ENCODE results near the gene CNTN5. TPM values are rescaled to one million over a fixed set of nuclear protein-coding genes. Genes with fewer than 3 reads are reported as not detected.
A peak's percentile ranks its signal among the peaks of the same experiment; 100 is the strongest.

The CNTN5 gene
- polyA plus RNA-seq, 1 of the 3 experiments (the other 2 are of a cell fraction): not detected

DNA sequence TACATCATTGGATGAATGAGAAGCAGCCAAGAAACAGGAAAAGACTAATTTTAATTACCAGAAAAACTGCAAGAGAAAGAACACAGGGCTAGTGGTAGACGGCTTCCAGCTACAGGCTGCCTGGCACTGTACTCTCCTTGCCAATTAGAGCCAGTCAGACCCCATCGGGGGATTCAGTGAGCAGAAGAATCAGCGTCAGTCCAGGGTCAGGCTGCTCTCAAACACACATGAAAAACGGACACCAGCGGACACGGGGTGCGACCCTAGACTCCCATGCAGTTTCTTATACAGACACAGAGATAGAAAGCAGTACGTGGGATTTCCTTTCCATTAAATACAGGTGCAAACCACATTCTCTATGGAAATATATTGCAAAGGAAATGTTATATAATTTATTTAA, 1.1 kb upstream of the CNTN5 start:
- ChIA-PET POLR2A (no interaction called here), CTCF (interaction anchor here (0.7 kb wide), 1 partner anchor 666 kb away, joined by 4 read pairs; no protein-coding TSS in a partner anchor)
- no peaks in the 10 kb centered on the region for H3K79me2 ChIP-seq (ENCODE audit: insufficient read depth)
- no peaks in the 10 kb centered on the region for H4K20me1 ChIP-seq (ENCODE audit: insufficient read depth)
- no peaks in the 10 kb centered on the region for H3K9me3 ChIP-seq
- TF ChIP-seq EP300 (IDR thresholded peaks at IDR 0.05; ENCODE audit: borderline replicate concordance in 1 of 2, low read depth in 1 of 2, low read length in 1 of 2) (no peak), TCF12 (IDR thresholded peaks at IDR 0.05) (no peak), YY1 (IDR thresholded peaks at IDR 0.05; ENCODE audit: low read depth) (no peak), GATA2 (CRISPR knock-in tag; IDR thresholded peaks at IDR 0.05) (no peak), RAD21 (IDR thresholded peaks at IDR 0.05; ENCODE audit: low read length) (no peak), NFIC (IDR thresholded peaks at IDR 0.05; ENCODE audit: borderline replicate concordance) (no peak), SMC3 (IDR thresholded peaks at IDR 0.05; ENCODE audit: low read depth, low read length) (no peak), TEAD4 (IDR thresholded peaks at IDR 0.05; ENCODE audit: borderline replicate concordance, insufficient read depth) (no peak), JUND (IDR thresholded peaks at IDR 0.05) (no peak)
- TF ChIP-seq, protein P1, sequence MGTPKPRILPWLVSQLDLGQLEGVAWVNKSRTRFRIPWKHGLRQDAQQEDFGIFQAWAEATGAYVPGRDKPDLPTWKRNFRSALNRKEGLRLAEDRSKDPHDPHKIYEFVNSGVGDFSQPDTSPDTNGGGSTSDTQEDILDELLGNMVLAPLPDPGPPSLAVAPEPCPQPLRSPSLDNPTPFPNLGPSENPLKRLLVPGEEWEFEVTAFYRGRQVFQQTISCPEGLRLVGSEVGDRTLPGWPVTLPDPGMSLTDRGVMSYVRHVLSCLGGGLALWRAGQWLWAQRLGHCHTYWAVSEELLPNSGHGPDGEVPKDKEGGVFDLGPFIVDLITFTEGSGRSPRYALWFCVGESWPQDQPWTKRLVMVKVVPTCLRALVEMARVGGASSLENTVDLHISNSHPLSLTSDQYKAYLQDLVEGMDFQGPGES (IDR thresholded peaks at IDR 0.05; ENCODE audit: low read depth, low read length): no peak
- TF ChIP-seq, protein P2, sequence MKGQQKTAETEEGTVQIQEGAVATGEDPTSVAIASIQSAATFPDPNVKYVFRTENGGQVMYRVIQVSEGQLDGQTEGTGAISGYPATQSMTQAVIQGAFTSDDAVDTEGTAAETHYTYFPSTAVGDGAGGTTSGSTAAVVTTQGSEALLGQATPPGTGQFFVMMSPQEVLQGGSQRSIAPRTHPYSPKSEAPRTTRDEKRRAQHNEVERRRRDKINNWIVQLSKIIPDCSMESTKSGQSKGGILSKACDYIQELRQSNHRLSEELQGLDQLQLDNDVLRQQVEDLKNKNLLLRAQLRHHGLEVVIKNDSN (IDR thresholded peaks at IDR 0.05; ENCODE audit: borderline replicate concordance, low read depth): no peak
- TF ChIP-seq, protein P3, sequence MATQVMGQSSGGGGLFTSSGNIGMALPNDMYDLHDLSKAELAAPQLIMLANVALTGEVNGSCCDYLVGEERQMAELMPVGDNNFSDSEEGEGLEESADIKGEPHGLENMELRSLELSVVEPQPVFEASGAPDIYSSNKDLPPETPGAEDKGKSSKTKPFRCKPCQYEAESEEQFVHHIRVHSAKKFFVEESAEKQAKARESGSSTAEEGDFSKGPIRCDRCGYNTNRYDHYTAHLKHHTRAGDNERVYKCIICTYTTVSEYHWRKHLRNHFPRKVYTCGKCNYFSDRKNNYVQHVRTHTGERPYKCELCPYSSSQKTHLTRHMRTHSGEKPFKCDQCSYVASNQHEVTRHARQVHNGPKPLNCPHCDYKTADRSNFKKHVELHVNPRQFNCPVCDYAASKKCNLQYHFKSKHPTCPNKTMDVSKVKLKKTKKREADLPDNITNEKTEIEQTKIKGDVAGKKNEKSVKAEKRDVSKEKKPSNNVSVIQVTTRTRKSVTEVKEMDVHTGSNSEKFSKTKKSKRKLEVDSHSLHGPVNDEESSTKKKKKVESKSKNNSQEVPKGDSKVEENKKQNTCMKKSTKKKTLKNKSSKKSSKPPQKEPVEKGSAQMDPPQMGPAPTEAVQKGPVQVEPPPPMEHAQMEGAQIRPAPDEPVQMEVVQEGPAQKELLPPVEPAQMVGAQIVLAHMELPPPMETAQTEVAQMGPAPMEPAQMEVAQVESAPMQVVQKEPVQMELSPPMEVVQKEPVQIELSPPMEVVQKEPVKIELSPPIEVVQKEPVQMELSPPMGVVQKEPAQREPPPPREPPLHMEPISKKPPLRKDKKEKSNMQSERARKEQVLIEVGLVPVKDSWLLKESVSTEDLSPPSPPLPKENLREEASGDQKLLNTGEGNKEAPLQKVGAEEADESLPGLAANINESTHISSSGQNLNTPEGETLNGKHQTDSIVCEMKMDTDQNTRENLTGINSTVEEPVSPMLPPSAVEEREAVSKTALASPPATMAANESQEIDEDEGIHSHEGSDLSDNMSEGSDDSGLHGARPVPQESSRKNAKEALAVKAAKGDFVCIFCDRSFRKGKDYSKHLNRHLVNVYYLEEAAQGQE (IDR thresholded peaks at IDR 0.05; ENCODE audit: low read depth, low read length): no peak
- 8% methylated on average over 8 of the region's 8 CpGs for WGBS (ENCODE audit: low lambda C conversion rate)
- H3F3A ChIP-seq (replicated peaks; ENCODE audit: insufficient read depth): no peaks in the 10 kb centered on the region
- H3K4me1 ChIP-seq (ENCODE audit: control insufficient read depth in 1 of 2, insufficient read depth in 2 of 2, low read depth in 1 of 2, low read length in 1 of 2): peaks cover 0 to 9% of the 10 kb centered on the region in 2 experiments; a peak in 1 of 4 replicates
- H3K4me2 ChIP-seq: peak overlapping the region; percentile 39; the same call in 1 of the 2 replicates
- no peaks in the 10 kb centered on the region for H3K9me2 ChIP-seq
- H3K36me3 ChIP-seq (replicated peaks in 1 of 2; ENCODE audit: control insufficient read depth in 1 of 2, insufficient read depth in 2 of 2, low read length in 1 of 2): no peaks in the 10 kb centered on the region
- peaks cover 9% of the 10 kb centered on the region; the same call in 1 of the 2 replicates for H3K27me3 ChIP-seq (ENCODE audit: insufficient read depth)
- H3K9ac ChIP-seq: no peak overlapping the region
- H2AFZ ChIP-seq (ENCODE audit: low read depth): no peak overlapping the region
- peak; percentile 4 for DNase-seq
- H3K4me3 ChIP-seq (ENCODE audit: low read depth in 2 of 2, low read length in 1 of 2): no peak overlapping the region
- no peak overlapping the region for H3K27ac ChIP-seq (ENCODE audit: low read depth in 2 of 2, low read length in 1 of 2)

DNA sequence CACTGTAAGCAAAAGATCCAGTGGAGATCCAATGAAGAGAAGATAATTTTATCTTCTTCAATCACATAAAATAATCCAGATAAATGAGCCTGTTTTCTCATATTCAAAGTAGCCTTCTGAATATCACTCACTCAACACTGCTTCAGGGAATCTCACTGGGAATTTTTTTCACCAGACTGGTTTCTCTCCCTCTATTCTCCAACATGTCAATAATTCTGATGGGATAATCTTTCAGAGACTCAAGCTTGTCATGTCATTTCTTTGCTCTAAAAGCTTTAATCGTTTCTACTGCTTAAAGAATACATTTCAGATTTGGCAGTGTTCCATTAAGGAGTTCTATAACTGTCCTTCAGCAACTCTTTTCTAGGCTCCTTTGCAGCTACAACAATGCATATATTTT, 16.3 kb downstream of the CNTN5 start:
- POLR2A ChIA-PET: no interaction called here
- 3% methylated on average over 1 of the region's 1 CpG for WGBS (ENCODE audit: low lambda C conversion rate)
- TF ChIP-seq MEF2A (IDR thresholded peaks at IDR 0.05; ENCODE audit: borderline replicate concordance, low read depth): no peak
- TF ChIP-seq EZH2phosphoT487 (IDR thresholded peaks at IDR 0.05; ENCODE audit: borderline replicate concordance, low read depth): no peak
- no peak for TF ChIP-seq YY1 (IDR thresholded peaks at IDR 0.05; ENCODE audit: low read depth)
- no peak for TF ChIP-seq MXI1 (IDR thresholded peaks at IDR 0.05; ENCODE audit: low read depth, low read length)
- TF ChIP-seq JUND (IDR thresholded peaks at IDR 0.05): no peak
- no peak for TF ChIP-seq TEAD4 (IDR thresholded peaks at IDR 0.05; ENCODE audit: borderline replicate concordance, insufficient read depth)
- TF ChIP-seq, protein P4, sequence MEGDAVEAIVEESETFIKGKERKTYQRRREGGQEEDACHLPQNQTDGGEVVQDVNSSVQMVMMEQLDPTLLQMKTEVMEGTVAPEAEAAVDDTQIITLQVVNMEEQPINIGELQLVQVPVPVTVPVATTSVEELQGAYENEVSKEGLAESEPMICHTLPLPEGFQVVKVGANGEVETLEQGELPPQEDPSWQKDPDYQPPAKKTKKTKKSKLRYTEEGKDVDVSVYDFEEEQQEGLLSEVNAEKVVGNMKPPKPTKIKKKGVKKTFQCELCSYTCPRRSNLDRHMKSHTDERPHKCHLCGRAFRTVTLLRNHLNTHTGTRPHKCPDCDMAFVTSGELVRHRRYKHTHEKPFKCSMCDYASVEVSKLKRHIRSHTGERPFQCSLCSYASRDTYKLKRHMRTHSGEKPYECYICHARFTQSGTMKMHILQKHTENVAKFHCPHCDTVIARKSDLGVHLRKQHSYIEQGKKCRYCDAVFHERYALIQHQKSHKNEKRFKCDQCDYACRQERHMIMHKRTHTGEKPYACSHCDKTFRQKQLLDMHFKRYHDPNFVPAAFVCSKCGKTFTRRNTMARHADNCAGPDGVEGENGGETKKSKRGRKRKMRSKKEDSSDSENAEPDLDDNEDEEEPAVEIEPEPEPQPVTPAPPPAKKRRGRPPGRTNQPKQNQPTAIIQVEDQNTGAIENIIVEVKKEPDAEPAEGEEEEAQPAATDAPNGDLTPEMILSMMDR (IDR thresholded peaks at IDR 0.05): no peak
- TF ChIP-seq SMC3 (IDR thresholded peaks at IDR 0.05; ENCODE audit: low read depth, low read length): no peak
- no peak for TF ChIP-seq GABPA (IDR thresholded peaks at IDR 0.05; ENCODE audit: low read depth)
- TF ChIP-seq, protein P1 (IDR thresholded peaks at IDR 0.05; ENCODE audit: low read depth, low read length): no peak
- TF ChIP-seq RAD21 (IDR thresholded peaks at IDR 0.05; ENCODE audit: low read length): no peak

More for the DNA sequence above, 16.3 kb downstream of the CNTN5 start:
- Histone ChIP-seq H3K4me1 (ENCODE audit: control insufficient read depth in 1 of 2, insufficient read depth in 2 of 2, low read depth in 1 of 2, low read length in 1 of 2) (no peaks in the 10 kb centered on the region), H3F3A (replicated peaks; ENCODE audit: insufficient read depth) (no peaks in the 10 kb centered on the region), H3K4me2 (no peak overlapping the region), H2AFZ (ENCODE audit: low read depth) (no peak overlapping the region), H3K27ac (ENCODE audit: low read depth in 2 of 2, low read length in 1 of 2) (no peak overlapping the region), H4K20me1 (ENCODE audit: insufficient read depth) (no peaks in the 10 kb centered on the region), H3K9me3 (no peaks in the 10 kb centered on the region), H3K79me2 (ENCODE audit: insufficient read depth) (no peaks in the 10 kb centered on the region), H3K9ac (no peak overlapping the region), H3K27me3 (ENCODE audit: insufficient read depth) (no peaks in the 10 kb centered on the region), H3K9me2 (no peaks in the 10 kb centered on the region), H3K36me3 (replicated peaks in 1 of 2; ENCODE audit: control insufficient read depth in 1 of 2, insufficient read depth in 2 of 2, low read length in 1 of 2) (no peaks in the 10 kb centered on the region), H3K4me3 (ENCODE audit: low read depth in 2 of 2, low read length in 1 of 2) (no peak overlapping the region)
- CTCF ChIA-PET: no interaction called here
- no peak for DNase-seq

Measured in SK-N-SH (cell line).